Caki2 (cell line): ENCODE data around the gene RARRES2. TPM values are rescaled to one million over a fixed set of nuclear protein-coding genes. Genes with fewer than 3 reads are reported as not detected.
A peak's percentile ranks its signal among the peaks of the same experiment; 100 is the strongest.
"Not testable (repeated sequence)": the region's sequence is repeated elsewhere in the genome, so short reads cannot be mapped to it uniquely, and the experiment has no call there.

Source experiments
- DNase-seq: peaks from one replicate; pipeline ENCODE4 v3.0.0-alpha.2; 2015; ENCODE audit warnings: low read depth
- in situ Hi-C: cut with HindIII; loops from 2 replicates; pipeline ENCODE4 v1.10.0; 2016; ENCODE audit warnings: low sequenced_read_pairs, low pct_unique_long_range_greater_than_20kb, mixed read lengths
- total RNA-seq: library from RNA; depleted of rRNA; stranded (reverse); fragments of >200 nt; shearing (Covaris generic); gene quantifications from 2 replicates; pipeline ENCODE4 v1.2.3, GENCODE V29; 2014; ENCODE audit warnings: low replicate concordance; rRNA removed

Gene RARRES2
- total RNA-seq, 1 experiment from 2014 or later, result 2.7 TPM

DNA sequence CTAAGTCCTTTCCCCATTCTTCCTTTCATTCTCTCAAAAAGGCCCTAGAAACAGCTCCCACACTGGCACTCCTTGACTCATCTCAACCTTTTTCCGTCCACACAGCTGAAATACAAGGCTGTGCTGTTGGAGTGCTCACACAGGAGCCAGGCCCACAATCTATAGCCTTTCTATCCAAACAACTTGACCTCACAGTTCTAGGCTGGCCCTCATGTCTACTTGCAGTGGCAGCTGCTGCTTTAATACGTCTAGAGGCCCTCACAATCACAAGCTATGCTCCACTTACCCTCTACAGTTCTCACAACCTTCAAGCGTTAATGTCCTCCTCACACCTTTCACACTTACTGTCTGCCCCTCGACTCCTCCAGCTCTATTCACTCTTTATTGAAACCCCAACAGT lies 30.3 kb downstream of the RARRES2 start:
- DNase-seq, result no peak
- in situ Hi-C loops, result no loop called here

DNA sequence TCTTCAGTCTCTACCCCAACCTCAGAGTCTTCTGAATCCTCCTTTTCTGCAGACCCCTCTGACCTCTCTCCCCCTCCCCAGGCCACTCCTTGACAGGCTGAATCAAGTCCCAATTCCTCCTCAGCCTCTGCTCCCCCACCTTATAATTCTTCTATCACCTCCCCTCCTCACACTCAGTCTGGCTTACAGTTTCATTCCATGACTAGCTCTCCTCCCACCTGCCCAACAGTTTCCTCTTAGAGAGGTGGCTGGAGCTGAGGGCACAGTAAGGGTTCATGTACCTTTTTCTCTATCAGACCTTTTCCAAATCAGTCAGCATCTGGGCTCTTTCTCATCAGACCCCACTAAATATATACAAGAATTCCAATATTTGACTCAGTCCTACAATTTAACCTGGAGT lies 32.9 kb downstream of the RARRES2 start:
- in situ Hi-C loops, result no loop called here
- DNase-seq, result no peak

DNA sequence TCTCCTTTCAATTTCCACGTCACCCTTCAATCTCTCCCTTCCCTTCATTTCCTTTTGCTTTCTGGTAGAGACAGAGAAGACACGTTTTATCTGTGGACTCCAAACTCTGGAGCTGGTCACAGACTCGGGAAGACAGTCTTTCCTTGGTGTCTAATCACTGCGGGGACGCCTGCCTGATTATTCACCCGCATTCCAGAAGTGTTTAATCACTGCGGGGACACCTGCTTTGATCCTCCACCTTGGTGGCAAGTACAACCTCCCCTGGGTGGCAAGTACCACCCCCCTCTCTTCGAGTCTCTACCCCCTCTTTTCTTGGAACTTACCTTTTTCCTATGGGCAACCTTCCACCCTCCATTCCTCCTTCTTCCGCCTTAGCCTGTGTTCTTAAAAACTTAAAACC lies 33.5 kb downstream of the RARRES2 start:
- peak; percentile 42 for DNase-seq
- in situ Hi-C loops, result no loop called here

DNA sequence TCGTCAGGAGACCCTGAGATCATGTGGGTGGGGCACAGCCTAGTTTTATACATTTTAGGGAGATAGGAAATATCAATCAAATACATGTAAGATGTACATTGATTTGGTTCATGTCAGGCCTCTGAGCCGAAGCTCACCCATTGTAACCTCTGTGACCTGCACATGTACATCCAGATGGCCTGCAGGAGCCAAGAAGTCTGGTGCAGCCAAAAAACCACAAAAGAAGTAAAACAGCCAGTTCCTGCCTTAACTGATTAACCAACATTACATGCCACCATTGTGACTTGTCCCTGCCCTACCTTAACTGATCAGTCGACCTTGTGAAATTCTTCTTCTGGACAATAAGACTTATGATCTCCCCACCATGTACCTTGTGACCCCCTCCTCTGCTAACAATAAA lies 34.3 kb downstream of the RARRES2 start:
- peak; percentile 53 for DNase-seq
- in situ Hi-C loops, result no loop called here

DNA sequence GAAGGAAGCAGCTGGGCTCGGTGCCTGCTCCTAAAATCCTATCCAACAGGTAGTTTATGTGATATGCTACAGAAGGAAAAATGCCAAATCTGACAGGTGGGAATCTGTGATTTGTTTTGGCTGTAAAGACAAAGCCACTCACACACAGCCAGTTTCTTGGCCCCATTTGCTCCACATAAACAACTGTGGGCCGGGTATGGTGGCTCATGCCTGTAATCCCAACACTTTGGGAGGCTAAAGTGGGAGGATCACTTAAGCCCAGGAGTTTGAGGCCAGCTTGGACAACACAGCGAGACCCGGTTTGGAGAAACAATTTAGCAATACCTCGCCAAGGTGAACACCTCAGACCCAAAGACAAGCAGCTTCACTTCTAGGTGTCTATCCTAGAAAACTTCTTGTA lies 35.1 kb downstream of the RARRES2 start:
- in situ Hi-C loops, DNase-seq: not testable (repeated sequence)

DNA sequence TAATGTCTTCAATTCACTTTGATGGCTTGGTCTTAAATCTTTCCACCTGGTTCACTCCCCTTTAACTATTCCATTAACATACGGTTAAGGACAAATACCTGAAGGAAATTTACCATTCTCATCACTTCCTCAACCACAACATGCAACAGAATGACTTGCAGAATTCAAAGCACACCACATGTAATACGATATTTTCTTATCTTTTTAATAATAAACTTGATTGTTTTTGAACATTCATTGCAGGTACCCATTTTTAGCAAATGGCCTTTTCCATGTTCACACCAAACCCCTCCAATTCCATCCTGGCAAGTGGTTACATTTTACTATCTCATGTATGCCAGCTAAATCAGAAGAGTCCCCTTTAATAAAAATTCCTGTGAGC lies 35.5 kb downstream of the RARRES2 start:
- in situ Hi-C loops, result not testable (repeated sequence)
- DNase-seq, result peak; percentile 43

DNA sequence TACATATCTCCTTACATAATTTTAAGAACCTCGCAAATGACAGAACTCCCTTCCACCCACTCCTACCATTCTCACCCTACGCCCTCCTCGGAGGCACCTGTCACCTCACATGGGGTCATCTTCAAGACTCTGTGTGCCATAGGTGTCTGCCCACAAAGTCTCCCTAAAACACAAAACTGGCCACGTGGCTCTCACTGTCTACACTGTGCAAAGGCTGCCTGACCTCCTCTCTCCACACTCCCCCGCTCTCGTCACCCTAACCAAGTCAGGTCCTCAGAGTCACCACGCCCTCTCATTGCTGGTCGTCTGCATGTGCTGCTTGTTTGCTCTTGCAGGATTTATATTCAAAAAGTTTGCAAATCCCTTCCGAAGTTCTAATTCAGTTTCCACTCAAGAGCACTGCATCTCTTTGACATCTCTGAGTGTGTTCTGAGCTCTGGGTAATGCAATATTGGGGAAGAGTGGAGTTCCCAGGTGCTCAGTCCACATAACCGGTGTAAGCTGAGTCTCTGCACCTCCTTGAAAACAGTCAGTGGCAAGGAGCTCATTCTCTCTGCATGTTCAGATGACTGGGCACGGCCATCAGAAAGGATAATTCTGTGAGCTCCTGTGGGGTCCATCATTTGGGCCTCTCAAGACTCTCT lies 36.0 kb downstream of the RARRES2 start:
- DNase-seq, in situ Hi-C loops: not testable (repeated sequence)

DNA sequence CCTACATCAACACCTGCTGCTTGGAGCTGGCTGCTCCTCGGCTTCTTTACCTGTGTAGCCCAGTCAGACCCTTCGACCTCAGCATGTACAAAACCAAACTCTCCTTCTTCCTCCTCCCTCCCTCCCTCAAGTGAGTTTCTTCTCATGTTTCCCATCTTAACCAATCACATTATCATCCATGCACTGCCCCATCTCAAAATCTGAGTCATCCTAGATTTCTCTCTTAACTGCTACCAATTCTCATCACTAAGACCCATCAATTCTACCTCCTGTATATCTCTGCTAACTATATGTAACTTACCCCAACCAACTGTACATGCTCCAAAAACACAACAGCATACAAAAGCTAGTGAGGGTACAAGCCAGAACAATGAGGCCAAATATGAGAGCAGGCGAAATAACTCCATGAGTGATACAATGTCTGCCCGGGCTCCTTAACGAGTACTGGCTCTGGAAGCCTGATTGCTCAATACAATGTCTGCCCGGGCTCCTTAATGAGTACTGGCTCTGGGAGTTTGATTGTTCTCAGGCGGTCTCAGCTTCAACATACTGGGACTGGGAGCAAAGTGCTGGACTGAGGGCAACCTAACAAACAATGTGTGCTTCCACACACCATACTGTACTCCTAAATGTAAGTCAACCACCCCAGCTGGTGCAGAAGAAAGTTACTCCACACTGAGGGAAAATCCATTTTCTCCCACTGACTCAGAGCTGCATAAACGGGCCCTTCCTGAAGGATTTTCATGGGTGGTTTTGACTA lies 36.8 kb downstream of the RARRES2 start:
- in situ Hi-C loops, DNase-seq: not testable (repeated sequence)

DNA sequence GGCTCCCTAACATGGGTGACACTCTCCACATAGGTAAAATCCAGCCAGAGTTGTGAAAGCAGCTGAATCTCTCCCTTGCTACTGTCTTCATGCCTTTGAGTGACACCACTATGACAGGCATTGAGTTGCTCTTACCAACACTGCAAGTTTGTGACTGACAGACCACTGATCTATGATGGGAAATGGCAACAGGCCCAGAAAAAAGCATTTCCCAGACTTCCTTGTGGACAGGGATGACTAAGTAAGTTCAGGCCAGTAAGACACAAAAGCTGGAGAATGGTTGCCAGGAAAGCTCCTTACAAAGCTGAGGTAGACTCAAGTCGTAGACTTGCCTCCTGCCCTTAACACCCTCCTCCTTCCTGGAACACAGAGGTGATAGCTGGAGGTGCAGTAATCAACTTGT lies 38.5 kb downstream of the RARRES2 start:
- DNase-seq, result peak; percentile 71
- in situ Hi-C loops, result not testable (repeated sequence)

DNA sequence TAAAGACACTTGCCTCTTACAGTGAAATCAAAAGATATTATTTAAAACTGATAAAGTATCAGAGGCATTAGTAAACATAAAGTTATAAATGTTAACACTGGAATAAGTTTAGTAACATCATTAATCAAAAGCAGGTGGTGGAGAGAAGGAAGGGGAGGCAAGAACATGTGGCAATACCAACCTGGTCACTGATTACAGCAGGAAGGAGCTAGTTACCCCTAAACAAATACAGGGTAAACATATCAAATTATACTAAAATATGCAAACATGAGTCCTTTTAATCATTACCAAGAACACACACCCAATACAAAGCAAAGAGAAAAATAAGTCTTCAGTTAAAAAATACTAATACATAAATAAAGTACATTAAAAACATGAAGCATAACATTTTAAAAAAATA lies 43.5 kb downstream of the RARRES2 start:
- DNase-seq, in situ Hi-C loops: not testable (repeated sequence)

DNA sequence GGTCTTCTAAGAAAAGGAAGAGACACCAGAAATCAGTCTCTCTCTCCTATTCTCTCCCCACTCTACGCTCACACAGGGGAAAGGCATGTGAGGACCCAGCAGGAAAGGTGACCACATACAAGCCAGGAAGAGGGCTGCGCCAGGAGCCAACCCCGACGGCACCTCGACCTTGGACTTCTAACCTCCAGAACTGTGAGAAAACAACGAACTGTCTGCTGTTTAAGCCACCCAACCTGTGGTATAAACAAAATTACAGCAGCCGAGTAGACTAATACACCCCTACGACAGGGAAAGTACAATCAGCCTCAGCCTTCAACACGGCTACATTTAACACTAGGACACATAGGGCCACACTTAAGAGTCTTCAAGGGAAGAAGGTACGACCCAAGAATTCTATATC lies 44.6 kb downstream of the RARRES2 start:
- DNase-seq, in situ Hi-C loops: not testable (repeated sequence)

DNA sequence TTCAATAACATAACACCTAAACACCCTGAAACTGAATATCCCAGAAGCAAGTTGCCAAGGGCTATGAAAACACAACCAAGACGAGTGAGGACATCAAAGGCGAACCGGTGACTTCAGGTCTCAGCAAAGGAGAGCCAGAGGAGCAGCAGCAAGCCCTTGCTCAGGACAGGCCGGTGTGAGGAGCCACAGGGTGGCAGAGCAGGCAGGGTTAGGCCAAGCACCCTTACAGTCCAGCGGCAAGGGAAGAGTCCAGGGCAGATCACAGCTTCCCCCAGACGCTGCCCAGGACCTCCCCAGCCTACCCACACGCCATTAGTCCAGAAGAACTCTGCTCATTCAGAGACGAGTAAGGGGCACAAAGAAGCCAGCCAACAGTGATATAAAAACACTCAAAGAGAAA lies 45.8 kb downstream of the RARRES2 start:
- in situ Hi-C loops, DNase-seq: not testable (repeated sequence)

DNA sequence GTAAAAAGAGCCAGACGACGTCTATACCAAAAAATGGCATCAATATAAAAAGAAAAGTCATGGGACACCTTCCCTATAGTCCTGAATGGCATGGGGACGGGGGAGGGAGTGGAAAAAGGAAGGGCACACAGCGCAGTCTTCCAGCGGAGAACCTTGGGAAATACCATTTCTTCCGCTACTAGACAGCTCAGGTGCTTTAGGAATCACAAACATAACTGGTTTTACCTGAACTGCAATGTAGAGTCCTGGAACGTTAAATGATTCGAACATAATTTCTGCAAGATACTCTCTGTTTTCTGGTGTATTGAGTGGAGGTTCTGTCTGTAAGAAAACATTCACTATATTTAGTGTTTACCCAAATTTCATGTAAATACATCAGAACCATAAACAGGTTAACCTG lies 46.4 kb downstream of the RARRES2 start:
- DNase-seq, in situ Hi-C loops: not testable (repeated sequence)

DNA sequence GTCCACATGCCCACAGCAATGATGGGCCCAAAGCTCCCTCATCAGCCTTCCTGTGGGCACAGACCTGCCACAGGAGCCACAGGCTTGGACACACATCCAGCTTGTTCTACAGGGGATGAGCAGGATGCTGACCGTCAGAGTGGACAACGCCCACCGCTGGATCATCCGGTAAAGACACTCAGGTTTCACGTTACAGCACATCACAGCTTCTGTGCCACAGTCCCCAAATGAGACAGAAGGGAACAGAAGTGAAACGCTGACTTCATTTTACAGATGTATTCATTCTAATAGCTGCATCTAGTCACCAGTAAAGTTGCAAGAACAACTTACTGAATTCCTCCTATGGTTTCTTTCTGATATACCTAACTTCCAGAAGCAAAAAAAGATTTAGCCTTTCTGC lies 51.1 kb downstream of the RARRES2 start:
- in situ Hi-C loops, DNase-seq: not testable (repeated sequence)

DNA sequence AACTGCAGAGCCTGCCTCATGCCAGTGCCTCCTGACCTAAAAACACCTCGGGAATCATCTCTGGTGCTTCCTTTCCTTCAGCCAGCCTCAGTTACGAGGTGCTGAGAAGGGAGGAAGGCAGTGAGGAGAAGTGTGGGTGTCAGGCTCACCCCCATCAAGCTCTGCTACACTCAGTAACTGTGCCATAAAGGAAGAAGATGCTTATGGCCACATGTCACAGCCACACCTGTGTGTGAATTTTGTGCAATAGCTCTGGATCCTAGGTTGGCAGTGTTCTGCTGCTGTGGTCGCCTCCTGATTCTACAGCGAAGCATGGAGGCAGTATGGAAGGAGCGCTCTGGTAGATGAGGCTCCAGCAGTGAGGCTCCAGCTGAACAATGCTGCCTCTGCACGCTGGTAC lies 52.6 kb downstream of the RARRES2 start:
- in situ Hi-C loops, result not testable (repeated sequence)

More for the DNA sequence above, 52.6 kb downstream of the RARRES2 start:
- not testable (repeated sequence) for DNase-seq

Other genes starting within 250 kb of the RARRES2 start
- 53.9 and 54.9 TPM in 2 replicates for gene LRRC61, start 18.3 kb downstream of the RARRES2 start, total RNA-seq
- gene ACTR3C, start 18.1 kb downstream of the RARRES2 start, total RNA-seq, result 3.7 and 23.0 TPM in 2 replicates
- 86.1 and 89.8 TPM in 2 replicates for gene REPIN1, start 27.2 kb upstream of the RARRES2 start, total RNA-seq
- gene ZNF775, start 37.7 kb upstream of the RARRES2 start, total RNA-seq, result 8.6 and 10.2 TPM in 2 replicates
- not detected in 2 replicates for gene GIMAP8, start 109.0 kb upstream of the RARRES2 start, total RNA-seq
- gene GIMAP7, start 173.2 kb upstream of the RARRES2 start, total RNA-seq, result not detected in 2 replicates
- not detected in 2 replicates for gene GIMAP4, start 225.8 kb upstream of the RARRES2 start, total RNA-seq